ENCODE data around the gene HOXD4.
A peak's percentile ranks its signal among the peaks of the same experiment; 100 is the strongest.

Gene HOXD4

GRCh38 chr2:176184749-176185148 lies 33.4 kb downstream of the HOXD4 start:
- ATAC-seq = no peak
- no peak for TF ChIP-seq GLIS3 (CRISPR knock-in tag; IDR thresholded peaks at IDR 0.05)
- no peak for TF ChIP-seq TCF4 (CRISPR knock-in tag; IDR thresholded peaks at IDR 0.05; ENCODE audit: borderline replicate concordance)
- TF ChIP-seq ZNF565 (CRISPR knock-in tag; conservative IDR thresholded peaks at IDR 0.05; ENCODE audit: low read depth) = no peak
- no peak for TF ChIP-seq RARB (CRISPR knock-in tag; IDR thresholded peaks at IDR 0.05)
- no peak for TF ChIP-seq POU6F1 (CRISPR knock-in tag; IDR thresholded peaks at IDR 0.05; ENCODE audit: borderline replicate concordance, low read depth)
- no peak for TF ChIP-seq SNAI2 (CRISPR knock-in tag; IDR thresholded peaks at IDR 0.05)
- TF ChIP-seq ZC3H10 (CRISPR knock-in tag; IDR thresholded peaks at IDR 0.05) = no peak

DNA sequence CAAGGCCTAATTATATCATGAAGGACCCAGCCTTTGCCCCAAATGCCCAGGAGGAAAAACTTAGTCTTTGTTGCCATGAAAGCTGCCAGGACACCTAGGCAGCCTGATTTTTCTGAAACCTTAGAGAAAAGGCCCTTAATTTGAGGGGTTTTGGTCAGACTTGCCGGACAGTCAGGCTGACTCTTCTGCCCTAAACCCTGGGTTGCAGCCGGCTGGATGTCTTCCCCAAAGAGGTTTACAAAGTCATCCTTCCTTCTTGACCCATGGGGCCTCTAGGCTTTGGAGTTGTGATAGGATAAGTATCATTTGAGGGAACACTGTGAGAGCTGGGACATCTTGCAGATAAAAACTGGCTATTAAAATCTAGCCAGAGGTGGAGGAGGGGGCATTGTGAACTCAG lies 34.7 kb downstream of the HOXD4 start:
- TF ChIP-seq CSDC2 (CRISPR knock-in tag; IDR thresholded peaks at IDR 0.05) = no peak
- no peak for TF ChIP-seq PPARA (CRISPR knock-in tag; IDR thresholded peaks at IDR 0.05; ENCODE audit: borderline replicate concordance)
- no peak for TF ChIP-seq ZNF8 (CRISPR knock-in tag; IDR thresholded peaks at IDR 0.05)
- TF ChIP-seq RARB (CRISPR knock-in tag; IDR thresholded peaks at IDR 0.05) = no peak
- no peak for TF ChIP-seq ISL1 (CRISPR knock-in tag; IDR thresholded peaks at IDR 0.05)
- TF ChIP-seq BACH2 (CRISPR knock-in tag; IDR thresholded peaks at IDR 0.05; ENCODE audit: borderline replicate concordance) = no peak
- no peak for TF ChIP-seq TSHZ2 (CRISPR knock-in tag; IDR thresholded peaks at IDR 0.05)
- no peak for TF ChIP-seq ZNF565 (CRISPR knock-in tag; conservative IDR thresholded peaks at IDR 0.05; ENCODE audit: low read depth)
- TF ChIP-seq, protein P1, sequence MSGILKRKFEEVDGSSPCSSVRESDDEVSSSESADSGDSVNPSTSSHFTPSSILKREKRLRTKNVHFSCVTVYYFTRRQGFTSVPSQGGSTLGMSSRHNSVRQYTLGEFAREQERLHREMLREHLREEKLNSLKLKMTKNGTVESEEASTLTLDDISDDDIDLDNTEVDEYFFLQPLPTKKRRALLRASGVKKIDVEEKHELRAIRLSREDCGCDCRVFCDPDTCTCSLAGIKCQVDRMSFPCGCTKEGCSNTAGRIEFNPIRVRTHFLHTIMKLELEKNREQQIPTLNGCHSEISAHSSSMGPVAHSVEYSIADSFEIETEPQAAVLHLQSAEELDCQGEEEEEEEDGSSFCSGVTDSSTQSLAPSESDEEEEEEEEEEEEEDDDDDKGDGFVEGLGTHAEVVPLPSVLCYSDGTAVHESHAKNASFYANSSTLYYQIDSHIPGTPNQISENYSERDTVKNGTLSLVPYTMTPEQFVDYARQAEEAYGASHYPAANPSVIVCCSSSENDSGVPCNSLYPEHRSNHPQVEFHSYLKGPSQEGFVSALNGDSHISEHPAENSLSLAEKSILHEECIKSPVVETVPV (CRISPR knock-in tag; IDR thresholded peaks at IDR 0.05) = no peak
- TF ChIP-seq SNAI2 (CRISPR knock-in tag; IDR thresholded peaks at IDR 0.05) = no peak
- TF ChIP-seq ZC3H10 (CRISPR knock-in tag; IDR thresholded peaks at IDR 0.05) = no peak
- TF ChIP-seq TOX (CRISPR knock-in tag; IDR thresholded peaks at IDR 0.05; ENCODE audit: borderline replicate concordance) = no peak
- ATAC-seq = no peak

DNA sequence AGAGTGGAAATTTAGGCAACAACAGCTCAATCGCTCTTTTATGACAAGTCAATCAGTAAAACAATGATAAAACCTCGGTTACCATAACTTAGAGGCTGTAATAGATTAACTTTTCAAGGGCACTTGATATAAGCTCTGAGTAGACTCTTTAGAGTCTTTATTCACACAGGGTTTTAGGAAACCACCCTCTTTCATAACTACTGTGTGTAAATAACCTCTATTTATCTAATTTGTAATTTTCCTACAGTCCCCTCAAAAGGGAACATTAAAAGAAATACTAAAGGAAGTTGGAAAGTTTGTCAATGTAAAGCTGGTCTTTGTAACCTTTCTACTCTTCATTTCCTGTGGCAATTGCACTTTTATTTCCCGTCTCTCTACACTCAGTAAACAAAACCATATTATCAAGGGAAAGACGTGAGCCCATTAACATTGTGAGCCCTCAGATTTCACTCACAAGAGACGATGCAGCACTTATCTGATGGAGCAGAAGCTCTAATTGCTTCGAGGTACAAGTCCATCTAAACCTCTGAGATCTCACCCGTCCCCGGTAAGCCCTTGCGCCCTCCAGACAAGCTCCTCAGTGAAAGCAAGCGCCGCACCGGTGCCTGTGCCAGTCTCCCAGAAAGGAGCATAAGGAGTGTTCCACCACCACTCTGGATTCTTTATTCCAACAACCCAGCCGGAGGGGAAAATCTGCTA lies 36.0 kb downstream of the HOXD4 start:
- ATAC-seq = peak; percentile 78
- TF ChIP-seq POU6F1 (CRISPR knock-in tag; IDR thresholded peaks at IDR 0.05; ENCODE audit: borderline replicate concordance, low read depth) = no peak
- no peak for TF ChIP-seq SNAI2 (CRISPR knock-in tag; IDR thresholded peaks at IDR 0.05)
- no peak for TF ChIP-seq ZFP3 (CRISPR knock-in tag; IDR thresholded peaks at IDR 0.05)
- no peak for TF ChIP-seq CSDC2 (CRISPR knock-in tag; IDR thresholded peaks at IDR 0.05)
- TF ChIP-seq, protein P2, sequence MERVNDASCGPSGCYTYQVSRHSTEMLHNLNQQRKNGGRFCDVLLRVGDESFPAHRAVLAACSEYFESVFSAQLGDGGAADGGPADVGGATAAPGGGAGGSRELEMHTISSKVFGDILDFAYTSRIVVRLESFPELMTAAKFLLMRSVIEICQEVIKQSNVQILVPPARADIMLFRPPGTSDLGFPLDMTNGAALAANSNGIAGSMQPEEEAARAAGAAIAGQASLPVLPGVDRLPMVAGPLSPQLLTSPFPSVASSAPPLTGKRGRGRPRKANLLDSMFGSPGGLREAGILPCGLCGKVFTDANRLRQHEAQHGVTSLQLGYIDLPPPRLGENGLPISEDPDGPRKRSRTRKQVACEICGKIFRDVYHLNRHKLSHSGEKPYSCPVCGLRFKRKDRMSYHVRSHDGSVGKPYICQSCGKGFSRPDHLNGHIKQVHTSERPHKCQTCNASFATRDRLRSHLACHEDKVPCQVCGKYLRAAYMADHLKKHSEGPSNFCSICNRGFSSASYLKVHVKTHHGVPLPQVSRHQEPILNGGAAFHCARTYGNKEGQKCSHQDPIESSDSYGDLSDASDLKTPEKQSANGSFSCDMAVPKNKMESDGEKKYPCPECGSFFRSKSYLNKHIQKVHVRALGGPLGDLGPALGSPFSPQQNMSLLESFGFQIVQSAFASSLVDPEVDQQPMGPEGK (CRISPR knock-in tag; IDR thresholded peaks at IDR 0.05; ENCODE audit: borderline replicate concordance) = no peak
- no peak for TF ChIP-seq GLIS3 (CRISPR knock-in tag; IDR thresholded peaks at IDR 0.05)
- no peak for TF ChIP-seq ZC3H10 (CRISPR knock-in tag; IDR thresholded peaks at IDR 0.05)
- TF ChIP-seq ZFP30 (CRISPR knock-in tag; IDR thresholded peaks at IDR 0.05) = no peak
- no peak for TF ChIP-seq ZNF565 (CRISPR knock-in tag; conservative IDR thresholded peaks at IDR 0.05; ENCODE audit: low read depth)
- TF ChIP-seq, protein P1 (CRISPR knock-in tag; IDR thresholded peaks at IDR 0.05) = no peak
- TF ChIP-seq ZNF70 (CRISPR knock-in tag; IDR thresholded peaks at IDR 0.05) = no peak
- TF ChIP-seq ZNF8 (CRISPR knock-in tag; IDR thresholded peaks at IDR 0.05) = no peak

Measured in SK-N-SH treated with all-trans-retinoic acid at 6 μM for 48 hours (cell line).